NCI-H146 (cell line): ENCODE results near the gene IL1RAP.
"Not testable (repeated sequence)": the region's sequence is repeated elsewhere in the genome, so short reads cannot be mapped to it uniquely, and the experiment has no call there.

Experiments used
- DNase-seq: peaks from one replicate; lab custom pipeline; 2025; lab: John Stamatoyannopoulos, UW

IL1RAP gene

DNA sequence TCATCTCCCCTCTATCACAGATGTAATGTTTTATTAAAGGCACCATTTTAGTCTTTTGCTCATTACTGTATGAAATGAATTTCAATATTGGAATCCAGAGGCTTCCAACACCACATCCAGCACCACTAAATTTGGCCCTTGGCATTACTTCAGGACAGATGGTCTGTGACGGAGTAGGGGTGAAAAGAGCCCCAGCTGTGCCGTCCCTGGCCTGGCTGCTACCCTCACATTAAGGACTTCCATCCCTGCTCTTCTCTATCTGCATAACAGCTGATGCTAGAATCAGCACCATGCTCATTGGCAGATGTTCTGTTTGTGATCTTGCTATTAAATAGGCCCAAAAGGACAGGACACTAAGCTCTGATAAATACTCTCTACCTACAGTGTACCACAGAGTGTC, 152.9 kb downstream of the IL1RAP start:
- DNase-seq, result no peak

GRCh38 chr3:190671658-190672057, 157.8 kb downstream of the IL1RAP start:
- no peak for DNase-seq

- DNase-seq, result no peak
Observed at GRCh38 chr3:190673148-190673547, 159.3 kb downstream of the IL1RAP start.

DNA sequence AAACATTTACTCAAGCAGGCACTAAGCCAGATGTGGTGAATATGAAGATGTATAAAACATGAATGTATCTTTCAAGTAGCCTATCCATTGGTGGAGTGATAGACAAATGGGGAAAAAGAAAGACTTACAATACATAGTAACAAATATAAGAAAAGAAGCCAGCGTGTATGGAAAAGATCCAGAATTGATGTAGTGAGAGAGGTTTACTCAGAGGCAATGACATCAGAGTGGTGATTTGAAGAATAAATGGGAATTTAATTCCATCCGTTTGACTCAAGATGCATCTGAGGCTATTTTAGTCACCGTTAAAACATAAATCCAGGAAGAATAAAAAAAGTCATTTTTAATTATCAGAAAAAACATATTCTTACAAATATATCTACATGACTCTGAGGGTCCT, 162.6 kb downstream of the IL1RAP start:
- no peak for DNase-seq

GRCh38 chr3:190677001-190677400, 163.1 kb downstream of the IL1RAP start:
- no peak for DNase-seq

DNA sequence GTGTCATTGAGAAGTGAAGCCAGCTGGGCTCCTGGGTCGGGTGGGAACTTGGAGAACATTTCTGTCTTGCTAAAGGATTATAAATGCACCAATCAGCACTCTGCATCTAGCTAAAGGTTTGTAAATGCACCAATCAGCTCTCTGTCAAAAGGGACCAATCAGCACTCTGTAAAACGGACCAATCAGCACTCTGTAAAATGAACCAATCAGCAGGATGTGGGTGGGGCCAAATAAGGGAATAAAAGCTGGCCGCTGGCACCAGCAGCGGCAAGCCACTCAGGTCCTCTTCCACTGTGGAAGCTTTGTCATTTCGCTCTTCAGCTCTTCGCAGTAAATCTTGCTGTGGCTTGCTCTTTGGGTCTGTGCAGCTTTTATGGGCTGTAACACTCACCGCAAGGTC, 164.0 kb downstream of the IL1RAP start:
- not testable (repeated sequence) for DNase-seq

GRCh38 chr3:190680691-190681090, 166.8 kb downstream of the IL1RAP start:
- DNase-seq, result no peak

- no peak for DNase-seq
Observed at GRCh38 chr3:190684776-190685175, 170.9 kb downstream of the IL1RAP start.

- no peak for DNase-seq
Observed at GRCh38 chr3:190686011-190686410, 172.1 kb downstream of the IL1RAP start.

DNA sequence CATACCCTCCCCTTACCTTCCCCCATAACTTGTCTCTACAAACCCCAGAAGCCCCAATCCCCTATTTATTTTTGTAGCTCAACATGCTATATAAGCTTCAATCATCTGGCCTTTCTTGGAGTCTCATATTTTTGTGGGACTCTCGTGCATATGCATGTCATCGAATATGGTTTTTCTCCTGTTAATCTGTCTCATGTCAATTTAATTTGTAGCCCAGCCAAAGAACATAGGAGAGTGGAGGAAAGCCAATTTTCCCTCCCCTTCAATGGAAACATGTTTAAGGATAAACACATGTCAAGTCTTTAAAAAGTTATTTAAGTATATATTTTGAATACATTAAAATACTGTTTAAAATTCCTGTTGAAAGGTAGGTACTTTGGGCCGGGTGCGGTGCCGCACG, 176.4 kb downstream of the IL1RAP start:
- no peak for DNase-seq

GRCh38 chr3:190692256-190692655, 178.4 kb downstream of the IL1RAP start:
- no peak for DNase-seq

- DNase-seq, result peak; percentile 23
Observed at GRCh38 chr3:190694335-190695001, 180.6 kb downstream of the IL1RAP start.

- no peak for DNase-seq
Observed at GRCh38 chr3:190695225-190695624, 181.3 kb downstream of the IL1RAP start.

DNA sequence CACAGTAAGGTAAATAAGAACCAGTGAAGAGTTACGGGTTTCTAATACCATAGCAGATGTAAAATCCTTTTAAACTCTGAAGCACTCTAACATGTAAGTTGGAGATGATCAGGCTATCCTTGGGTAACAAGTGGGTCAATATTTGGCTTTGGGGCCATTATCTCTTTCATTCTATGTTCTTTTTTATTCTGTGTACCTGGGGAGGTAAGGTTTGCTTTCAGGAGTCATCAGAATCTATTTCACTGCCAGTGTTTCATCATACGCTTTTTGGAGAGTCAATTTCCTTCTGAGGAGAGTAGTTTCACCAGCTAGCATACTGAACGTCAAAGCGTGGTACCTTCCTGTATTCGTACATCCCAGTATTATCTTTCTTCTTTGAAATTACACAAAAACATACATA, 182.1 kb downstream of the IL1RAP start:
- DNase-seq, result peak; percentile 69

- DNase-seq, result peak; percentile 73
Observed at GRCh38 chr3:190696777-190697501, 183.1 kb downstream of the IL1RAP start.

DNA sequence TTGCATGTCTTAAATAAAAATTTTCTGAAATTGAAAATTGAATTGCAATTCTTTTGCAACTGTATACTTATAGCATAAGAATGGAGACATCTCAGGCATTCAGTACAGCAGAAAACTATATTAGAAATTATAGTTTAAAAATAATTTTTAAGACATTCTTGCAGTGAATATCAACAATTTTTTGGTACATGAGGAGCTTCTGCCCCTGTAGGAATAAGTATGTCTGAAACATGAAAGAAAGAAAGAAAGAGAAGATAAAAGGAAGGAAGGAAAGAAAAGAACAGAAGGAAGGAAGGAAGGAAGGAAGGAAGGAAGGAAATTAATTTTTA, 183.6 kb downstream of the IL1RAP start:
- no peak for DNase-seq

- no peak for DNase-seq
Observed at GRCh38 chr3:190697901-190698300, 184.0 kb downstream of the IL1RAP start.

- no peak for DNase-seq
Observed at GRCh38 chr3:190699776-190700175, 185.9 kb downstream of the IL1RAP start.

GRCh38 chr3:190701096-190701532, 187.2 kb downstream of the IL1RAP start:
- peak; percentile 68 for DNase-seq

DNA sequence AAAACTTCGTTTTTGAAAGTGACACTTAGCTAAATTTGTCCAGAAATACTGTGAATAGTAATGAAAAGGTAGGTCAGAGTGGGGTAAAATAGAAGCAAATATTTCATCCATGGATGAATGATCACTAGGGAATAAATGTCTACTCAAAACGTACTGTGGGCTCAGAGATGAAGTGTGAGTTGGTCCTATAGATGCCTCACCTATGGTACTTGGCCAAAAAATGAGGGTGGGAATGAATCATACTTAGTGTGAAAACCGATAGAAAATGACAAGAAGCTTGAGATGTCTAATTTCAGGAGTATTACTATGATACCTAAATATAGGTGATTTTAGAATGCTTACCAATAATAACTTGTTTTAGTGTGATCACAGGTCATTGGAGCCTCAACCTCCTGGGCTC, 192.7 kb downstream of the IL1RAP start:
- no peak for DNase-seq
